Bone marrow (tissue), 2 donors: ENCODE results near the gene TOR3A.
"Not testable (repeated sequence)": the region's sequence is repeated elsewhere in the genome, so short reads cannot be mapped to it uniquely, and the experiment has no call there.

Experiments
- DNase-seq, 2 donors: peaks; one replicate each; lab custom pipeline; 2025; lab: John Stamatoyannopoulos, UW

The TOR3A gene, protein sequence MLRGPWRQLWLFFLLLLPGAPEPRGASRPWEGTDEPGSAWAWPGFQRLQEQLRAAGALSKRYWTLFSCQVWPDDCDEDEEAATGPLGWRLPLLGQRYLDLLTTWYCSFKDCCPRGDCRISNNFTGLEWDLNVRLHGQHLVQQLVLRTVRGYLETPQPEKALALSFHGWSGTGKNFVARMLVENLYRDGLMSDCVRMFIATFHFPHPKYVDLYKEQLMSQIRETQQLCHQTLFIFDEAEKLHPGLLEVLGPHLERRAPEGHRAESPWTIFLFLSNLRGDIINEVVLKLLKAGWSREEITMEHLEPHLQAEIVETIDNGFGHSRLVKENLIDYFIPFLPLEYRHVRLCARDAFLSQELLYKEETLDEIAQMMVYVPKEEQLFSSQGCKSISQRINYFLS

DNA sequence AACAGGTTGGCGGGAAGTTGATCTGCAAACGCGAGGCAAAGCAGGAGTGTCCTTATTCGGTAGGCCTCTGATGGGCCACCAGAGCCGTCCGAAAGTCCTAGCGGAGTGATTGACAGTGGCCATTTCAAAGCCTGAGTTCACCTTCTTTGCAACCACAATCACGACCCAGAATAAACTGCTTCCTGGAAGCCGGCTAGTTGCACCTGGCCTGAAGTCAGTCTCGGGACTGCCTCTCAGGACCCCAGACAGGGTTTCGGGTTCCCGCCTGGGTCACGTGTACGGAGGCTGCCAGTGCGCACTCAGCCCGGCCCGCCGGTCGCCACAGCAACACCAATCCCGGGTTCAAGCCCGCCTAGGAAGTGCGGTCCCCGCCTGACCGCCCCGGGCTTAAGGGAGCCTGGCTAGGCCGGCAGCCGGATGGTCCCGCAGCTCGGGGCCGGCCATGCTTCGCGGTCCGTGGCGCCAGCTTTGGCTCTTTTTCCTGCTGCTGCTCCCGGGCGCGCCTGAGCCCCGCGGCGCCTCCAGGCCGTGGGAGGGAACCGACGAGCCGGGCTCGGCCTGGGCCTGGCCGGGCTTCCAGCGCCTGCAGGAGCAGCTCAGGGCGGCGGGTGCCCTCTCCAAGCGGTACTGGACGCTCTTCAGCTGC, at the start of gene TOR3A:
Gene TOR3A (plus strand): TSS at position 384 of the 646 bp plus-strand sequence. CDS start 59 bp downstream, at position 443.
- peak; percentile 51 to 58 for DNase-seq

DNA sequence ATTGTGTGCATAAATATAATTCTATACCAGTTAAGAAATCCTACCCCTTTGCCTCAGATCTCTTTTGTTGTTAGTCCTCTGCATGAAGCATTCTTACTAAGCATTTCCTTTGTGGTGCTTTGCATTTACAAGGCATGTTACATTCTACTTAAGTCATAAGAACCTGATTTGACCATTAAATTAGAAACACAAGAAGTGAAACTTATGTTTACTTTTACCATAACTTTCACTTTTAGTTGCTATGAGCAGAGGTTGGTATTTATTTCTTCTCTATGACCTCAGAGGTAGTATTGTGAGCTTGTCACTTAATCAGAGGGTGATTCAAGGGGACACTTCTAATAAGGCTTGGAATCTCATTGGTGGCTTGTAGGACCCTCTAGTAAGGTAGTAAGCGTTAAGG, 47.1 kb upstream of the TOR3A start:
- peak in 1 of 2 donors; percentile 46 for DNase-seq

DNA sequence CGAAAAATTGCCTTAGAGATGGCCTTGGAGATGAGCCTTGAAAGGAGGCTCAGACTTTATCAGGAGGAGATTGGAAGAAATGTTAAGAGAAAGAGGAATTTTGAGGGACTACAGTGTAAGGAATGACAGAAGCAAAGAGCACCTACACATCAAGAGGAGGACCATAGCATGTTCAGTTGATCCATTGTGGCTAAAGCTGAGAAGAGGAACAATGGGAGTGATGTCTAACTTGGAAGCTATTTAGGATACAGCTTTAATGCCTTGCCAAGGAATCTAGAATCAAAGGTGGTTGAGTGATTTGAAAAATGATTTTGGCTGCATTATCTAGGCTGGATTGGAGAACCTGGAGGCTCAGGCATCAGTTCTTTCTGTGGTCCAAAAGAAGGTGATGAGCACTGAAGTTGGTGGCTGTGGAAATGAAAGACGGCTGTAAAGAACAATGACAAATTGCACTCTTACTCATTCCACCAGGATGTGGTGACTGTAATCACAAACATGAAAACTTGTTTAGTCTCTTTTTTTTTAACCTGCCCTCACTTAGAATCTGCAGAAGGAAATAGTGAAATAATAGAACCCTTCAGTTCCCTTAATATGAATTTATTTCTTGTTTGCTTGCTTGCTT, 44.9 kb upstream of the TOR3A start:
- no peak for DNase-seq

DNA sequence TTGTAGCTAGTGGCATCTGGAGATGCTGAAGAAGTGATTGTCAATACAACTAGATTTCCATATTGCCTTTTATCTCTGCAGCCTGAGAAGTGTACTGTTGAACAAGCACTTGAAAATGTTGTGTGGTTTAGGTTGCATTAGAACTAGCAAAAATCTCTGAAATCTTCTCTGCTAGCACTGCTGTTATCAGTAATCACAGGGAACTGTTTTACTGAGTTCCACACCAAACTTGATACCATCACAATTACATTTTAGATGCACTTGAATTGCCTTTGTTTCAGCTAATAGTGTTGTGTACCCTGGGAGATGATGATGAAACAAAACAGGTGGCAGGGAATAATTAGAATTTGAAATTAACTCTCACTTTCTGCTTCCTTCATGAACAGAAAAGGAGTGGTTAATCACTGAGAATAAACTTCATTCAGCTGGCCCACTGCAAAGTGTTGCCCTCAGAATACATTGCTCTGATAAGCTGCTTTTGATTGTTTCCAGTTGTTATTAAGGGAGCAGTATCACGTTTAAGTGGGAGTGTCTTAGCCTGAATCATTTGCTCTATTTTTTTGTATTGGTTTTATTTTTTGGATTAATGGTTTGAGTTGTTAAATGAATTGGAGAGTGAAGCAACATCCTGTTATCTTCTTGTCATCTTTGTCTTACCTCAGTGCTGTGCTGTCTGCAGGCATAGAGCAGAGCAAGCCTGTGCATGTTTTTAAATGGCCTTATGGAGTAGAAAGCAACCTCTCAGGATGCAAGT, 43.2 kb upstream of the TOR3A start:
- no peak for DNase-seq

DNA sequence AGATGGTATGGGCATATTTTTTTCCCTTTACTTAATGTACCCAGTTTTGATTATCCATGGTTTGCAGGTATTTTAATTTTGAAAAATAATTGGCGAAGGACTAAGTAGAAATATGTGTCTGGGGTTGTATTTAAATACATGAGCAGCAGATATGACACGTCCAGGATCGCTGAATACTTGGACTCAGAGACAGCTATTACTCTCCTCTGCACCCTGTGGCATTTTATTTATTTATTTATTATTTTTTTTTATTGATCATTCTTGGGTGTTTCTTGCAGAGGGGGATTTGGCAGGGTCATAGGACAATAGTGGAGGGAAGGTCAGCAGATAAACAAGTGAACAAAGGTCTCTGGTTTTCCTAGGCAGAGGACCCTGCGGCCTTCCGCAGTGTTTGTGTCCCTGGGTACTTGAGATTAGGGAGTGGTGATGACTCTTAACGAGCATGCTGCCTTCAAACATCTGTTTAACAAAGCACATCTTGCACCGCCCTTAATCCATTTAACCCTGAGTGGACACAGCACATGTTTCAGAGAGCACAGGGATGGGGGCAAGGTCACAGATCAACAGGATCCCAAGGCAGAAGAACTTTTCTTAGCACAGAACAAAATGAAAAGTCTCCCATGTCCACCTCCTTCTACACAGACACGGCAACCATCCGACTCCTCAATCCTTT, 42.2 kb upstream of the TOR3A start:
- not testable (repeated sequence) for DNase-seq

DNA sequence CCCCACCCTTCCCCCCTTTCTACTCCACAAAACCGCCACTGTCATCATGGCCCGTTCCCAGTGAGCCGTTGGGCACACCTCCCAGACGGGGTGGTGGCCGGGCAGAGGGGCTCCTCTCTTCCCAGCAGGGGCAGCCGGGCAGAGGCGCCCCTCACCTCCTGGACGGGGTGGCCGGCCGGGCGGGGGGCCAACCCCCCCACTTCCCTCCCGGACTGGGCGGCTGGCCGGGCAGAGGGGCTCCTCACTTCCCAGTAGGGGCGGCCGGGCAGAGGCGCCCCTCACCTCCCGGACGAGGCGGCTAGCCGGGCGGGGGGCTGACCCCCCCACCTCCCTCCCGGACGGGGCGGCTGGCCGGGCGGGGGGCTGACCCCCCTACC, 41.7 kb upstream of the TOR3A start:
- DNase-seq, result not testable (repeated sequence)

DNA sequence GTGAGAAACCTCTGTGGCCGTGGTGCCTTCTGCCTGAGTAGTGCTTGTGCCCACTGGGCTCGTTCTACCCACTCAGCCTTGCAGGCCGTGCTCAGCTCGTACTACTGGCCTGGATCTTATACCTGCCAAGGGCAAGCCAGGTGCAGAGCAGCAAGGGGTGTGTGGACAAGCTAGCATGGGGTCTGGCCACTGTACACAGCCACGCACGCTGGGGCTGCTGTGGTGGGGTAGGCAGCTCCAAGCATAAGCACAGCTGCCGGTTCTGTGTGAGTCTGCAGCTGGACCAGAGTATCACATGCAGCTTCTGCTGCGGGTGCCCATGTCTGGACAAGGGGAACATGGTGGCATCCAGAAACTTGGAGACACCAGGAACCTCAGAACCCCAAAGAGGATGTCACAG, 39.8 kb upstream of the TOR3A start:
- no peak for DNase-seq

DNA sequence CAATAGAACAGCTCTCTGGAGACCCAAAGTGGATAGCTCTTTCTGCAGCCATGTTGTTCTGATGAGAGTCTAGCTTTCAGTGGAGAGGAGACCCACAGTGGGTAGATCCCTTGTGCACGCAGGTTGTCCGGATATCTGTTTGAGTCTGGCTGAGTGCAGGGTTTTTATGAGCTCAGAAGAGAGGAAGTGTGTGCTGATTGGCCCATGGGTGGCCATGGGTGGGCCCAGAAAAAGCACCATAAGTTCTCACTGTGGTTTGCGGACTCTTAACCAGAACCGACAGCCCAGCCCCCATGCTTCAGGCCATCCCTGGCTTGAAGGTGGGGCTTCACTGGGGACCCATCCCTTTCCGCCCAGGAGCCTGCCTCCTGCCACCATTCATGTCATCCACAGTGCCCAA, 39.2 kb upstream of the TOR3A start:
- no peak for DNase-seq

DNA sequence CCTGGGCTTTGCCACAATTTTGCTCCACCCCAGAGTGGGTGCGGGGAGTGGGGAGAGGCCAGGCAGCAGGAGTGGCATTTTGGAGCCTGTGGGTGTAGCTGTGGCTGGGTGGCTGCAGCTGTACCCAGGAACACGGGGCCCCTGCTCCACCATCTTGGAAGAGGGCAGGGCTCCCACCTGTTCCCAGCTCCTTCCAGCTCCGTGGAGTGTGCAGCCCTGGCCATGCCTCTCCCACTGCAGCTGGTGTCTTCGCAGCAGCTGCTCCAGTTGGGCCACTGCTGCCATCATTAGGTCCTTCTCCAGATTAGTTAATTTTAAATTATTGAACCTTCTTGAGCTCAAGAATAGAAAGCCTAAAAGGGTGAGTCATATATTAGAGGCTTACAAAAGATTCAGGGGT, 38.6 kb upstream of the TOR3A start:
- no peak for DNase-seq

DNA sequence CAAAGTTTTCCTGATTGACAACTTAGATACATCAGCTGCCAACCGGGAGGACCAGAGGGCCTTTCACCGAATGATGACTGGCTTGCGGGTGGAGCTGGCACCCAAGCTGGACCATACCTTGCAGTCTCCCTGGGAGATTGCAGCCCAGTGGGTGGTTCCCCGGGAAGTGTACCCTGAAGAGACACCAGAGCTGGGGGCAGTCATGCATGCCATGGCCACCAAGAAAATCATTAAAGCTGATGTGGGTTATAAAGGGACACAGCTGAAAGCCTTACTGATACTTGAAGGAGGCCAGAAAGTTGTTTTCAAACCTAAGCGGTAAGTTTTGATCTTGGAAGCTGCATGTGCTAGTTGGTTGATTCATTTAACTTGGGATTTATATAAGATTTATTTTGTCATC, 38.0 kb upstream of the TOR3A start:
- DNase-seq, result no peak

DNA sequence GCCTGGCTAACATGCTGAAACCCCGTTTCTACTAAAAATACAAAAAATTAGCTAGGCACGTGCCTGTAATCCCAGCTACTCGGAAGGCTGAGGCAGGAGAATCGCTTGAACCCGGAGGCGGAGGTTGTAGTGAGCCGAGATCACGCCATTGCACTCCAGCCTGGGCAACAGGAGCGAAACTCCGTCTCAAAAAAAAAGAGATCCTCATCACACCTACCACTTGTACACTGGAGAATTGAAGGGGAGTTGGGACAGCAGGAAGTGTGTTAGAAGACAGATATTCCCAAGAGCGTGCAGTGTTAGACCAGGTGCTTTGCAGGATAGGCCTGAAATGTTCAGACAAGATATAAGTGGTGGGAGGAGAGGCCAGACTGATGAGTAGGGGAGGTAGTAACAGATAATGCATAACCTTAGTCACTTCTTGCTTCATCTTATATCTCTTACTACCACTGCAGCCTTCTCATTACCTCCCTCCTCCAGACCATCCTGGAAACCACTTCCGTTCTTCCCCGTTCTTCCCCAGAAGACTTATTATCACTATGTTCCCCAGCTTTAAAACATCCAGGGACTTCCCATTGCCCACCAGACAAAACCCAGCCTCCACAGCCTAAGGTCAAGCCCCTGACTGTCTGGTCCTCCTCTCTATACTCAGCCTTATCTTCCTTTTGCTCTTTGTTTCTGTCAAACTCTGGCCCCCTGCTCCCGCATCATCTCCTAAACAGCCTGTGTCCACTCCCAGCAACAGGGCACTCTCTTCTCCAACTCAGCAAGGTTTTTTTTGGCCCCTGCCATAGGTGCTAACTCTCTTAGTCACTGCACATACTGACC, 34.8 kb upstream of the TOR3A start:
- DNase-seq, result no peak

DNA sequence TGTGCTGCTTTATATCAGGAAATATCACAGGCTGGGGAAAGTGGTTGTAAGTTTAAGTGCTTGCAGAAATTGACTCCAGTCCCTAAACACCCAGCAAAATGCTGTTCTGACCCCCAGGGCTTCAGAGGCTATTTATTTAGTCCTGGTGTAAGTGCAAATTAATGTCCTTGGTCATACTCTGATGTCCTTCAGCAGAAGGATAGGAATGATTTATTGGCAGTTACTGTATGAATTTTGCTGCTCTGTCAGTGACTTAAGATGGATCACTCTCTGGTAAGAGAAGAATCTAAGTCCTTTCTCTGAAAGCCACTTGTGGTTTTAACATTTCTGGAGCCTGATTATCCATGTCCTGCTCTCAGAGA, 34.3 kb upstream of the TOR3A start:
- DNase-seq, result no peak

DNA sequence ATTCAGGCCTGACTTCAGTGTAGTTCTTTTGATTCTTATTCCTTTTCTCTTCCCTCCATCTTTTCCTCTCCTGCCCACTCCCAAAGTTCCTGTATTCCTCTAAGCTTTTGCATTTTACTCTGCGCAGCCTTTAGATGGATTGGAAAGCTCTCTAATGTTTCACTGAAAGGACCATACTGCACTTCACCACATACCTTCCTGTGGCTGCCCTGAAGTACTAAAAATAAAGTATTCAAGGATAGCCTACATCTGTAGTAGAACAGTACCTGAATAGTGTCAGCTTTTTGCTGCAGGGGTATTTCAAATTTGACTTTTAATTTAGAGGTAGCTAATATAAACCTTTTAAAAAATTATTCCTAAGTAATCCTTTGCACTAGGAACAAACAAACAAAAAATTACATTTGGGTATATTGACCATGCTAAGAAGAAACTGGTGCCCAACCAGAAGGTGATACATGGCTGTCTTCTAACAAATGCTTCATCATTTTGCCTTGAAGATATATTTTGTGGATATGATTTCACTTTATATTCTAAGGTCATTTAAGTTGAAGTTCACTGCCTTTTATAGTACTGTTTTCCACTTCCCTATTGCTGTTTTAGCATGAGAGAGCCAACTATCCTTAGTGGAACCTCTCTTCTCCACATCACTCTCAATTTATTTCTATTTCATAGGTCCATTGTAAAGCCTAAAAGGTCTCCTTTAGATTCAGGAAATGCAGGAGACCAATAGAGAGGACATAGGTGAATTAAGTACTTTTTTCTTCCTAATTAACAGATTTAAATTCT, 33.3 kb upstream of the TOR3A start:
- no peak for DNase-seq

DNA sequence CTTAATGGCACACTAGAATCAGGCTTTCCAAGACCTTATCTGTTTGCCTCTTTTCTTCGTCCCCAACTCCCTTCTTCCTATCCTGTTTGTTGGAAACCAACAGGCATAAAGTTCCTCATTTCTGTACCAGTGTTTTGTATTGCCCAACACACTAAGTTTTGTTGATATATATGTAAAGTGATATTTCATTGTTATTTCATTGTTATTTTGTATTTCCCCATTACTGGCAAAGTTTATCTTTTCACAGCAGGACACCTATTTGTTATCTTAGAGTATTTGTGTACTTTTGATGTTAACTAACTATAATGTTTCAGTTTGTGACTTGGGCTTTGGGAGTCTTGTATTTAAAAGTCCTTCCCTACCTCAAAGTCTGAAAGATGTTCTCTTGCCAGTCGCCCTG, 29.1 kb upstream of the TOR3A start:
- no peak for DNase-seq

DNA sequence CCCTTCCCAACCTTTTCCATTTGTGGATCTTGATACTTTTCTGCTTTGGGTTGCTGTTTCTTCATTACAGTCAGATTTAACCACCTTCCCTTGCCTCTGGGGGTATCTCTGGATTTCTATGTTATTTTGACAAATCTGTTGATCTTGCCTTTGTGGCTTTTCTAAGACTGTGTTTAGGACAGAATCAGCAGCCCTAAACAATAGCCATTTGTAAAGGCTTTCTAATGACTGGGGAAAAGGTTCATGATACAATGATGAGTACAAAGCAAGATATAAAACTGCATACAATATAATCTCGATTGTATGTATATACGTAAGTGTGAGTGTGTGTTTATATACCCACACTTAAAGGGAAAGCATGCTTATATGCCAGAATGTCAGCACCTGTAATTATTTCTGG, 28.4 kb upstream of the TOR3A start:
- no peak for DNase-seq

DNA sequence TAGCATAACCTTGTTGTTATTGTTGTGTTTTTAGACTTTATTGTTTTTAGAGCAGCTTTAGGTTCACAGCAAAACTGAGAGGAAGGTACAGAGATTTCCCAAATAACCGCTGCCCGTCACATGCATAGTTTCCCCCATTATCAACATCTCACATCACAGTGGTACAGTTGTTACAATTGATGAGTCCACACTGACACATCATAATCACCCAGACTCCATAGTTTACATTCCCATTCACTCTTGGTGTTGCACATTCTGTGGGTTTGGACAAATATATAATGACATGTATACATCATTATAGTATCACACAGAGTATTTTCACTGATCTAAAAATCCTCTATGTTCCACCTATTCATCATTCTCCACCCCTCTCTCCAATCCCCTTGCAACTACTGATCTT, 25.9 kb upstream of the TOR3A start:
- DNase-seq, result no peak

DNA sequence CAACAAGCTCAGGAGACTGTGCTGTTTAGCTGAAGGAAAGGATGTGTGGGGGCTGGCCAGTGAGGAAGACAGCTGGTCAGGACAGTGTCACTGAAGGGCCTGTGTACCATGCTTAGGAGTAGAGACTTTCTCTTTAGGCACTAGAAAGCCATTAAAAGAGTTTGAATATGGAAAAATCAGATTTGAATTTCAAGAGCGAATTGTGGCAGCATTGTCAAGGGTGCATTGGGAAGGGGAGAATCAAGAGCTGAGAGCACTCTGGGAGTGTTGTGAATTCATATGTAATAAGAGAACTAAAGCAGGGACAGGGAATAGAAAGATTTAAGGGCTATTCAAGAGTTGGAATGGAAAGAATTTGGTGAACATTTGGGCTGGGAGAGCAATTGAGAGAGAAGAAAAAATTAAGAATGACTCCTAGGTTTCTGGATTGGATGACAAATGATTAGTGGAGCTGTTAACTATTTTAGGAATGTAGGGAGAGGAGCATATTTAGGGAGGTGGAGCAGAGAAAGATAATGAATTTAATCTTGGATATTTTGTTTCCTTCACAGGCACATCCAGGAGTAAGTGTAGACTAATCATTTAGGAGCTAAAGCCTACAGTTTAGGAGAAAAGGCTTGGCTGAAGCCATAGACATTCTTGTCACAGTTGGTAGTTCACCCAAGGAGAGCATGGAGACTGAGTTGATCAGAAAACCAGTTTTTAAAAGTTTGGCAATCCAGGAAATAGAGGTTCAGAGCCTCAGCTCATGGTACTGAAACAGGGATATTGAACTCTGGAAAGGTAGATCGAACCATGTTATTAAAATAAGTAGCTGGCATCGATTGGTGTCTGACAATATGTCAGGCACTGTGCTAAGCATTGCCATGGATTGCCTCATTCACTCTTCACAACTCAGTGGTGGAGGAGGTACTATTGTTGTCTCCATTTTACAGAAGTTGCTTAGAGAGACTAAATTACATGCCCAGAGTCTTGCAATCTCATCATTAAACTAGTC, 23.1 kb upstream of the TOR3A start:
- no peak for DNase-seq

DNA sequence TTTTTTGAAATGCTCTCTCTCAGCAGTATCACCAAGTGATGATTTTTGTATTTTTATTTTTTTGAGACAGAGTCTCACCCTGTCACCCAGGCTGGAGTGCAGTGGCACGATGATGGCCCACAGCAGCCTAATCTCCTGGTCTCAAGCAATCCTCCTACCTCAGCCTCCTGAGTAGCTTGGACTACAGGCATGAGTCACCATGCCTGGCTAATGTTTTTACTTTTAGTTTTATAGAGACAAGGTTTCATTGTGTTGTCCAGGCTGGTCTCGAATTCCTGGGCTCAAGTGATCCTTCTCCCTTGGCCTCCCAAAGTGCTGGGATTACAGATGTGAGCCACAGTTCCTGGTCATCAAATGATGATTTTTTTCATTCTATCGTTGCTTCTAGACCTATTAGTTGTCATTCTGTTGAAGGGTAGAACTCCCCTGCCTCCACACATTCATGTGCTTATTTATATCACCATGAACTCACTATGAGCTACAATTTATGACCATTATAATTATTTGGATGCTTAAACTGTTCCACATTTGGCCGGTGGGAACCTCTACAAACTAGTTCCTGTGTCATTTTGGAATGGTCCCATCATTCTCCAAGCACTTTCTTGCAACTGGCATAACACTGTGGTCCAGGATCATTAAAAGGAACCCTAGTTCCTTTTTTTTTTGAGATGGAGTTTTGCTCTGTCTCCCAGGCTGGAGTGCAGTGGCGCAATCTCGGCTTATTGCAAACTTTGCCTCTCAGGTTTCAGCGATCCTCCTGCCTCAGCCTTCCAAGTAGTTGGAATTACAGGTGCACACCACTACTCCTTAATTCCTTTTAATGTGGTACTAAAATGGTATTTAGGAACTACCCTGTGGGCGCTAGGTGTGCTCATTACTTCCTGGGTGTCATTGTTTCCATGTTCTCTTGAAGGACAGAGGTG, 20.2 kb upstream of the TOR3A start:
- no peak for DNase-seq
